WTC11 (cell line): ENCODE results near the gene CDIPT. TPM values are rescaled to one million over a fixed set of nuclear protein-coding genes. Genes with fewer than 3 reads are reported as not detected.

Experiments
- ATAC-seq: fragments of 200-7000 bp; cut with Tn5 transposase; 2 replicates; pipeline ENCODE4 v1.10.0; 2021; ENCODE audit warnings: mild to moderate bottlenecking, moderate library complexity
- CTCF ChIA-PET: fragments of 300-600 bp; sonication (Branson Sonifier 250); formaldehyde crosslinking; loops from one replicate; lab custom pipeline; 2021; ENCODE audit warnings: antibody characterized with exemption; lab: Charles Lee
- POLR2A ChIA-PET: fragments of 350-600 bp; sonication (Branson Sonifier 250); formaldehyde crosslinking; loops from one replicate; lab custom pipeline; 2021; ENCODE audit warnings: antibody characterized with exemption; lab: Charles Lee
- DNase-seq: peaks from one replicate; pipeline ENCODE4 v3.0.0; 2021; ENCODE audit warnings: low spot score
- H3K27ac Mint-ChIP-seq: 2 replicates; pipeline ENCODE4 v1.8.0; 2021; ENCODE audit warnings: mixed read lengths
- H3K27me3 Mint-ChIP-seq: 2 replicates; pipeline ENCODE4 v1.8.0; 2021; ENCODE audit warnings: low read depth, mild to moderate bottlenecking, moderate library complexity, mixed read lengths
- H3K36me3 Mint-ChIP-seq: 2 replicates; pipeline ENCODE4 v1.8.0; 2021; ENCODE audit warnings: mixed read lengths
- H3K4me1 Mint-ChIP-seq: 2 replicates; pipeline ENCODE4 v1.8.0; 2022; ENCODE audit warnings: mixed read lengths
- H3K4me3 Mint-ChIP-seq: 2 replicates; pipeline ENCODE4 v1.8.0; 2021; ENCODE audit warnings: mild to moderate bottlenecking, moderate library complexity, mixed read lengths
- H3K9me3 Mint-ChIP-seq: 2 replicates; pipeline ENCODE4 v1.8.0; 2021; ENCODE audit warnings: mixed read lengths
- CDX4 ChIP-seq: fragments of 250-450 bp; sonication (Bioruptor Pico); IDR thresholded peaks from 2 replicates; pipeline ENCODE4 v1.9.0; 2021; ENCODE audit warnings: moderate library complexity, mild to moderate bottlenecking, inconsistent platforms, borderline replicate concordance
- CREB1 ChIP-seq: sonication (generic); formaldehyde crosslinking; IDR thresholded peaks from 2 replicates; pipeline ENCODE4 v1.8.0; 2023; ENCODE audit warnings: mild to moderate bottlenecking, missing genetic modification reagents
- CREM ChIP-seq: sonication (generic); formaldehyde crosslinking; IDR thresholded peaks from 2 replicates; pipeline ENCODE4 v1.8.1; 2022; ENCODE audit warnings: mild to moderate bottlenecking, missing genetic modification reagents, moderate library complexity
- CTCF ChIP-seq: fragments of 200-600 bp; IDR thresholded peaks from 2 replicates; pipeline ENCODE4 v1.8.0; 2022; ENCODE audit warnings: antibody characterized with exemption
- E2F1 ChIP-seq: sonication (generic); formaldehyde crosslinking; IDR thresholded peaks from 2 replicates; pipeline ENCODE4 v1.8.0; 2022; ENCODE audit warnings: mild to moderate bottlenecking, missing genetic modification reagents
- ERG ChIP-seq: fragments of 250-450 bp; sonication (Bioruptor Pico); IDR thresholded peaks from 2 replicates; pipeline ENCODE4 v1.8.0; 2021; ENCODE audit warnings: mild to moderate bottlenecking
- ETV6 ChIP-seq: sonication (generic); formaldehyde crosslinking; IDR thresholded peaks from 2 replicates; pipeline ENCODE4 v1.8.1; 2022; ENCODE audit warnings: mild to moderate bottlenecking, missing genetic modification reagents
- FOXP4 ChIP-seq: sonication (generic); formaldehyde crosslinking; IDR thresholded peaks from 2 replicates; pipeline ENCODE4 v1.8.0; 2022; ENCODE audit warnings: mild to moderate bottlenecking, missing genetic modification reagents
- GABPB1 ChIP-seq: sonication (generic); formaldehyde crosslinking; IDR thresholded peaks from 2 replicates; pipeline ENCODE4 v1.8.1; 2023; ENCODE audit warnings: mild to moderate bottlenecking, missing genetic modification reagents
- HMGXB4 ChIP-seq: sonication (generic); formaldehyde crosslinking; IDR thresholded peaks from 2 replicates; pipeline ENCODE4 v1.8.1; 2023; ENCODE audit warnings: mild to moderate bottlenecking, moderate library complexity, missing genetic modification reagents
- KAT7 ChIP-seq: sonication (generic); formaldehyde crosslinking; IDR thresholded peaks from 2 replicates; pipeline ENCODE4 v1.8.1; 2023; ENCODE audit warnings: missing genetic modification reagents, mild to moderate bottlenecking, borderline replicate concordance
- MLX ChIP-seq: sonication (generic); formaldehyde crosslinking; IDR thresholded peaks from 2 replicates; pipeline ENCODE4 v1.8.1; 2023; ENCODE audit warnings: mild to moderate bottlenecking, missing genetic modification reagents, moderate library complexity
- MYBL2 ChIP-seq: sonication (generic); formaldehyde crosslinking; IDR thresholded peaks from 2 replicates; pipeline ENCODE4 v1.8.1; 2023; ENCODE audit warnings: mild to moderate bottlenecking, moderate library complexity, missing genetic modification reagents
- NR2C2 ChIP-seq: sonication (generic); formaldehyde crosslinking; IDR thresholded peaks from 2 replicates; pipeline ENCODE4 v1.8.0; 2022; ENCODE audit warnings: mild to moderate bottlenecking, missing genetic modification reagents
- PRDM15 ChIP-seq: sonication (generic); formaldehyde crosslinking; IDR thresholded peaks from 2 replicates; pipeline ENCODE4 v1.8.0; 2022; ENCODE audit warnings: missing genetic modification reagents
- RELA ChIP-seq: sonication (generic); formaldehyde crosslinking; IDR thresholded peaks from 2 replicates; pipeline ENCODE4 v1.8.1; 2022; ENCODE audit warnings: missing genetic modification reagents, mild to moderate bottlenecking, borderline replicate concordance
- SP1 ChIP-seq: sonication (generic); formaldehyde crosslinking; conservative IDR thresholded peaks from 2 replicates; pipeline ENCODE4 v1.8.1; 2022; ENCODE audit warnings: missing genetic modification reagents
- TEAD1 ChIP-seq: sonication (generic); formaldehyde crosslinking; IDR thresholded peaks from 2 replicates; pipeline ENCODE4 v1.8.0; 2022; ENCODE audit warnings: mild to moderate bottlenecking, missing genetic modification reagents
- TEAD4 ChIP-seq: sonication (generic); formaldehyde crosslinking; IDR thresholded peaks from 2 replicates; pipeline ENCODE4 v1.8.0; 2022; ENCODE audit warnings: mild to moderate bottlenecking, missing genetic modification reagents
- ZNF121 ChIP-seq: sonication (generic); formaldehyde crosslinking; IDR thresholded peaks from 2 replicates; pipeline ENCODE4 v1.8.0; 2023; ENCODE audit warnings: missing genetic modification reagents
- ZNF263 ChIP-seq: sonication (generic); formaldehyde crosslinking; IDR thresholded peaks from 2 replicates; pipeline ENCODE4 v1.8.1; 2022; ENCODE audit warnings: low read depth, mild to moderate bottlenecking, moderate library complexity, missing genetic modification reagents
- ZNF396 ChIP-seq: fragments of 250-450 bp; sonication (Bioruptor Pico); IDR thresholded peaks from 2 replicates; pipeline ENCODE4 v1.8.0; 2021; ENCODE audit warnings: mild to moderate bottlenecking, moderate library complexity, borderline replicate concordance
- ZNF423 ChIP-seq: fragments of 250-450 bp; sonication (Bioruptor Pico); IDR thresholded peaks from 2 replicates; pipeline ENCODE4 v2.1.2; 2022; ENCODE audit warnings: mild to moderate bottlenecking, moderate library complexity
- total RNA-seq: library from RNA; stranded (reverse); gene quantifications from 3 replicates; pipeline ENCODE4 v1.2.3, GENCODE V29; 2021

The CDIPT gene
- total RNA-seq, 1 experiment from 2014 or later, result 71.7 TPM

GRCh38 chr16:29857133-29857760 lies 5.8 kb downstream of the CDIPT start (continued):
- no peak for TF ChIP-seq CTCF
- no peak for TF ChIP-seq GABPB1 (CRISPR knock-in tag)
- TF ChIP-seq NR2C2 (CRISPR knock-in tag), result no peak
- no peak for TF ChIP-seq CREM (CRISPR knock-in tag)
- TF ChIP-seq FOXP4 (CRISPR knock-in tag), result no peak
- no peak for TF ChIP-seq RELA (CRISPR knock-in tag)
- no peak for TF ChIP-seq TEAD1
- no peak for TF ChIP-seq MLX (CRISPR knock-in tag)
- TF ChIP-seq ZNF396, result no peak
- TF ChIP-seq MYBL2 (CRISPR knock-in tag), result no peak
- TF ChIP-seq, all 79 proteins: peak for 0

GRCh38 chr16:29854520-29855100 lies 8.4 kb downstream of the CDIPT start:
- Mint-ChIP-seq H3K27me3 (no peaks in the 10 kb centered on the region; the same call in 1 of the 2 replicates), H3K4me3 (no peak overlapping the region), H3K36me3 (peaks cover 10% of the 10 kb centered on the region), H3K9me3 (no peaks in the 10 kb centered on the region), H3K4me1 (peaks cover 9% of the 10 kb centered on the region; the same call in 1 of the 2 replicates), H3K27ac (no peak overlapping the region; the same call in 1 of the 2 replicates)
- DNase-seq, result no peak
- ATAC-seq, result no peak
- ChIA-PET POLR2A (interaction anchor here (0.7 kb wide), 1 partner anchor 9 kb away, joined by 3 read pairs; the partner anchor contains the start of gene CDIPT), CTCF (interaction anchor here (0.6 to 2.3 kb wide), 4 partner anchors 11 to 780 kb away, joined by 4 to 10 read pairs (median 6); partner anchors contain the start of gene TLCD3B)
- TF ChIP-seq SP1, result no peak
- no peak for TF ChIP-seq ZNF263 (CRISPR knock-in tag)
- no peak for TF ChIP-seq ERG (CRISPR knock-in tag)
- TF ChIP-seq ETV6 (CRISPR knock-in tag), result no peak
- TF ChIP-seq E2F1 (CRISPR knock-in tag), result no peak
- no peak for TF ChIP-seq ZNF121 (CRISPR knock-in tag)
- TF ChIP-seq MYBL2 (CRISPR knock-in tag), result no peak
- TF ChIP-seq ZNF423 (CRISPR knock-in tag), result no peak
- no peak for TF ChIP-seq TEAD4 (CRISPR knock-in tag)
- no peak for TF ChIP-seq HMGXB4
- no peak for TF ChIP-seq CREB1 (CRISPR knock-in tag)
- TF ChIP-seq PRDM15 (CRISPR knock-in tag), result no peak
- no peak for TF ChIP-seq KAT7 (CRISPR knock-in tag)
- TF ChIP-seq CDX4 (CRISPR knock-in tag), result no peak
